HL-60/S4 (cell line): ENCODE measurements around the gene EXOC2.

ENCODE experiments used
- in situ Hi-C: fragments of 300-500 bp; cut with MboI; formaldehyde crosslinking; loops from 2 replicates; pipeline ENCODE4 v1.14.3; 2022; ENCODE audit warnings: low sequenced_read_pairs

Gene EXOC2

GRCh38 chr6:474453-475185, 218.3 kb downstream of the EXOC2 start:
- in situ Hi-C loops, result no loop called here

DNA sequence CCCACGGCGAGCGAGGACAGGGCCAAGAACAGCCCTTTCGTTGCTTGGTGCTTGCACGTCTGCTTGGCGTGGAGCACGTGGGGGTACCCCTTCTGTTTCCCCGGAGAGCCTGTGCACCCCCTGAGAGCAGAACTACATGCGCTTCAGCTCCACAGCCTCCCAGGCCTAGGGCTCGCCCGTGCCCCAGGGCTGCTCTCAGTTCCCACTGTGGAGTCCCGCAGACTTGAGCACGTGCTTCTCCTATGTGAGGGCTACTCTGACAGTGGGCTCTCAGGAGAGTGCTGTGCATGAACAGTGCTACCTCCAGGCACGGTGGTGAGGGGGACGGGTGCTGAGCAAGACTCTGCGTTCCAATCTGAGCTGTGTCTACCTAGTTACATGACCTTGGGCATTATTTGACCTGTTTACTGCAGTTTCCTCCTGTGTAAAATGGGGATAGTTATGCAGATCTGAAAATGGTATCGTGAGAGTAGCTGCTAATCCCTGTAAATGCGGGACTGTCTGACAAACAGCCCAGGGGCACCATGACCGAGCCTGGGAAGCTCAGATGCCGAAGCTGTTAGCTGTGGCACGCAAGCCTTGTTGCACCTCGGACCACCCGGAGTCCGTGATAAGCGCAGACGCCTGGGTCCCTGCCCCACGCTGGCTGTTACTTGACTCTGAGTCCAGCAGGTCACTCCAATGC, 219.0 kb downstream of the EXOC2 start:
- in situ Hi-C loops, result no loop called here

GRCh38 chr6:473356-473755, 219.6 kb downstream of the EXOC2 start:
- in situ Hi-C loops, result no loop called here

GRCh38 chr6:470901-471448, 222.0 kb downstream of the EXOC2 start:
- in situ Hi-C loops, result no loop called here

DNA sequence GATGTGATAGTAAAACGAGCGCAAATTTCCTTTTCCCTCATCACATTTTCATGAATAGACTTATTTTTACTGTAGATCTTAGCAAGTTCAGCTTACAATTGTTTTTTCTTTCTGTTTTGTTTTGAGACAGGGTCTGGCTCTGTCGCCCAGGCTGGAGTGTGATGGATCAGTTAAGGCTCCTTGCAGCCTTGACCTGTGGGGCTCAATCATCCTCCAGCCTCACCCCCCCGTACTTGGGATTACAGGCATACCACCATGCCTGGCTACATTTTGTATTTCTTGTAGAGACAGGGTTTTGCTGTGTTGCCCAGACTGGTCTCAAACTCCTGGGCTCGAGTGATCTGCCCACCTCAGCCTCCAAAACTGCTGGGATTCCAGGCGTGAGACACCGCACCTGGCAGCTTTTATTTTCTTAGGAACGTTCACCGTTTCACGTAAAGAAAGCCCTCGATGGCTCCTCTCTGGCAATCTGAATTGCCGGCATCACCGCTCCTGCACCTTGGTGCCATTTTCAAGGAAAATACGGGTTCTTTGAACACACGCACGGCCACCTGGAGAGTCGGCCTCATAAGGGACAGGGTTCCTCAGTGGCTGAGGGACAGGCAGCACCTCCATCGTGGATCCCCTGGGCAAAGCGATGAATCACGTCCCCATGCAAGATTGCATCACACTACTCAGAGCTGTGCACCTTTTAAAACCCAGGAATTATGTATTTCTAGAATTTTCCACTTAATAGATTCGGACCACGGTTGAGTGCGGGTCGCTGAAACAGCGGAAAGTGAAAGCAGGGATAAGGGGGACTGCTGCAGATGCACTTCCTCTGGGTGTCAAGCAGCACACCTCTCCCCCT, 222.7 kb downstream of the EXOC2 start:
- in situ Hi-C loops, result no loop called here

- in situ Hi-C loops, result no loop called here
These were observed 225.3 kb downstream of the EXOC2 start for GRCh38 chr6:467671-468082.

DNA sequence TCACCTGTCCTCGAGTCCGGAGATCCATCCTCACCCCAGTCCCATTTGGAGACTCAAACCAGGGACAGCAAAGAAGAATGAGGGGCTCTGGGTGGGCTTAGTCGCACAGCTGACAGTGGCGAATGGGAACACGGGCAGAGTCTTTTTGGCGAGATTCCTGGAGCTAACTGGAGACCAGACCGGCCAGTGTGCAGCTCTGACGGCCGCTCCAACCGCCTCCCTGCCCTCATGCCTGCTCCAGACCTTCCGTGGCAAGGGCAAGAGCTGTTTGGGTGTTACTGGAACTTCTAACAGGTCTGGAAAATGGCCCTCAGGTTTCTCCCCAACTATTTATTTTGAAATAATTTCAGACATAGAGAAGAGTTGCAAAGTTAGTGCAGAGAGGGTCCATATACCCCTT, 225.8 kb downstream of the EXOC2 start:
- in situ Hi-C loops, result no loop called here

DNA sequence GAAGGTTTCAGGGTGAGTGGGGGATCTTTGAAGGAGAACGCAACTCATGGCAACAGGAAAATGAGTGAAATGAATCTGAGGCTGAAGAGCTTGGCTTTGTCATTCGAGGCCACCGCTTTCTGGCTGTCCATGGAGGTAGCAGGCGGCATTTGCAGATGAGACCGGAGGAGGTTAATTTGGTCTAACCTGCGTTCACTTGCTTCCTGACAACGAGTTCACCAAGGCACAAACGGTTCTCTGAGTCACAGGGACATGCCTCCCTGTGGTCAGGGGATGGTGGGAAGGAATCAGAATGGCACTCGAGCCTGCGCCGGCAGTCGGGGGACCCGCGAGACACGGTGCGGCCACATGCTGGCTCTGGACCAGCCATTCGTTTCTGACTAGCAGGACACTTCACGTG, 226.4 kb downstream of the EXOC2 start:
- in situ Hi-C loops, result no loop called here

DNA sequence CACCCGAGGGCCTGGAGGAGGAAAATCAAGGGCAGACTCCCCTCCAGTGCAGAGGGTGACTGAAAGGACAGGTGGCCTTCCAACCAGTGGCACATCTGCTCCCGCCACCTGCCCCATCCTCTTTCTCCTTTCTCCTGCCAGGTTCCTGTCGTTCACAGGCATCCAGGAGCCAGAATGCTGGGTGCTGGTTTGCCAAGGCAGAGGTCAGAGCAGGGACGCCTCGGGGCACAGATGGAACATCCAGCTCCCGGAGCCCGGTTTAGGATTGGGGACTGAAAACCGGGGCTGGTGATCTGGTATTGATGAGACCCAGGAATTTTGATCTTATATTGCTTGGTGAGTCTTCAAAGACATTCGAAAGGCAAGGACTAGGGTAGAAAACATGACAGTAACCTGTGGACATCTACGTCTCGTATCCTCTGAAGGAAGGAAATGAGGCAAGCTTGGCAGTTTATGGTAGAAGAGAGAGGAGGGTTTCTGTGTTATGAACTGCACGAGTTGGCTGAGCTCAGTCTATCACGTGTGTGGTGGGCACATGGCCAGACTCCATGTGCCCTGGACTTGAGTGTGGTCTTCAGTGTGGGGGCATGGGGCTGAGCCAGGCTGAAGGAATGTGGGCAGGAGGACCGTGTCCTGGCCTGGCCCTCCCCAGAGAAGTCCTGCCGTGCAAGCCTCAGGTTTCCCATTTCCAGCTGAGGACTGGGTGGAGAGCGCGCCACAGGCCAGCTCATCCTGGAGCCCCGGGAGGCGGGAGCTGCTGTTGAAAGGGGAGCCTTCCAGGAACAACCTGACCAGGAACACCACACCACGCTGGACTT, 227.2 kb downstream of the EXOC2 start:
- in situ Hi-C loops, result no loop called here

GRCh38 chr6:456887-457286, 236.1 kb downstream of the EXOC2 start:
- in situ Hi-C loops, result no loop called here

GRCh38 chr6:456358-456867, 236.5 kb downstream of the EXOC2 start:
- in situ Hi-C loops, result no loop called here

DNA sequence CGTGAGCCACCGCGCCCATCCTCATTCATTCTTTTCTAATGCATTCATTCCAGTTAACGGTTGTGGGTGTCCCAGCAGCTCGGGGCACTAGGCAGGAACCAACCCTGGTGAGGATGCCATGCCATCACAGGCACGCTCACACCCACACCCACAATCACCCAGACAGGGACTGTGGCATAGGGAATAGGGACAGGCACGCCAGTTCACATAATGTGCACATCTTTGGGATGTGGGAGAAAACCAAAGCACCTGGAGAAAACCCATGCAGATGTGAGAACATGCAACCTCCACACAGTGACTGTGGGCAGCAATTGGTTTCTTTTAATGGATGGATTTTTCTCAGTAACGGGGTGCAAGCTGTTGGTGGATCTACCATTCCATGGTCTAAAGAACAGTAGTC, 237.1 kb downstream of the EXOC2 start:
- in situ Hi-C loops, result no loop called here

- in situ Hi-C loops, result no loop called here
These were observed 237.8 kb downstream of the EXOC2 start for GRCh38 chr6:455006-455585.

DNA sequence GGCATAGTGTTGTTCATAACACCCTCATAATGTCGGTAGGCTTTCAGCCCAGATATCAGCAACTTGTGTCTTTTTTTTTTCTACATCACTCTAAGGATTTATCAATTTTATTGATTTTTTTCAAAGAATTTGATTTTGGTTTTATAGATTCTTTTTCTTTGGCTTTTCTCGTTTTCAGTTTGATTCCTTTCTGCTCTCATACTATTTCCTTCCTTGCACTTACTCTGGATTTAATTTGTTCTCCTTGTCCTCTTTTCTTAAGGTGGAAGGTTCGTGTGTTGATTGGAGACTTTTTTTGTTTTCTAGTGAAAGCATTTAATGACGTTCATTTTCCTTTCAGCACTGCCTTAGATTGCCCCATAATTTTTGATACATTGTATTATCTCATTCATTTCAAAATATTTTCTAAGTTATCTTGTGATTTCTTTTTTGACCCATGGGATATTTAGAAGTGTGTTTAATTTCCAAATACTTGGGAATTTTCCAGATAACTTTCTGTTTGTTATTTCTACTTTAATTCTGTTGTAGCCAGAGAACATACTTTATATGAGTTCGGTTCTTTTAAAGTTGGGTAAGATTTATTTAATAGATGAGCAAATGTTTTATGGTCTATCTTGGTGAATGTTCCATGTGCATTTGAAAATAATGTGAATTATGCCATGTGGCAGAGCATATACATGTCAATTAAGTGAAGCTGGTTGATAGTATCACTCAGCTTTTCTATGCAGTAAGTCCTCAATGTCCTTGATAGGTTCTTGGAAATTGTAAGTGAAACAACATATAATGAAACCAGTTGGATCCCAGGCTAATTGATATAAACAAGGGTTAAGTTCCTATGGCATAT, 238.6 kb downstream of the EXOC2 start:
- in situ Hi-C loops, result no loop called here

- in situ Hi-C loops, result no loop called here
These were observed 239.8 kb downstream of the EXOC2 start for GRCh38 chr6:453152-453551.

DNA sequence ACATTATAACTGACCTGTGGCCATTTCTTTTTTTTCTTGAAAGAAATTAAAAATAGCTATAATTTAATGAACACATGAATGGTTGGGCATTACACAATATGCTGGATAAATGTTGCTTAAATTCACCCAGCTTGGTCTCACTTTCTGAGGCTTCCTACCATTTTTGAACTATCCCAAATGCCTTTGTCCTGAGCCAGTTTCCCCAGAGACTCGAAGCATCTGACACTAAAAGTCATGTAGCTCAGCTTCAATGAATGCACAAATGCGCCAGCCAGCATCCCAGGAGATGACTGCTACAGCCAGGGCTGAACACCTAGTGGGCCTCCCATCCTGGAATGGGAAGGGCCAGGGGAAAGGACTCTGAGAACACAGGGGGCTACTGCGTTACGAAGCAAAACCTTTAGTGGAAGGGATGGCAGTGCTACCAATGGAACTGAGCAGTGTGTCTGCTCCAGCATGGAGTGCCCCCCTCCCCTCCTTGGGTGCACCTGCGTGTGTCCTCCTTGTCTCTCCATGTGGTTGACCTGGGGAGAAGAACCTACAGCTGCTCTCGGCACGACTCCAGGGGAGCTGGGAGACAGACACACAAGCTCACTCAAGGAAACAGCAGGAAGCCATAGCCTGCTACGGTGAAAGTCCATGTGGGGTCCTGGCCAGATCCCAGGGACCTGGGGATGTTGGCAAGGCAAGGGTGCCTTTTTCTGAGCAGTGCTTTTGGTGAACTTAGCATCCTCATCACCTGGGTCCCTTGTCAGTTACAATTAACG, 240.5 kb downstream of the EXOC2 start:
- in situ Hi-C loops, result no loop called here

- in situ Hi-C loops, result no loop called here
These were observed 241.1 kb downstream of the EXOC2 start for GRCh38 chr6:451847-452246.

DNA sequence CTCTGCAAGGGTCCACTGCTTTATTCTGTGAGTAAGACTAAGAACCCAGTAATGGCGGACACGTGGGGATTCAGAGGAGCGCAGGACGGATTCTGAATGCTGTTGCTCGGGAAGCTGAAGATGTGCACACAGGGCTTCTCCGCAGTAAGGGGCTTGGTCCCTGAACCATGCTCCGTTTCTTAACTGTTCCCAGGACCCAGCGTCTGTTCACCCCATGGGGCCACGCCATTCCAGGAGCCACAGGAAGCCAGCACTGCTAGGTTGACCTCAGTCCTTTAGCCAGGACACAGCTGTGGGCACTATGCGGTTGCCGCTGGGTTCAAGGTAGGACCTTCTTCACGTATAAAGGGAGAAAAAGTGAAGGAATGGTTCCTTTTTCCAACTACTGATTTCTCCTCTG, 241.6 kb downstream of the EXOC2 start:
- in situ Hi-C loops, result no loop called here
